NCI-H146 treated with DMSO at 0.1 percent for 48 hours (cell line): ENCODE data around the gene CD164L2.
"Not testable (repeated sequence)": the region's sequence is repeated elsewhere in the genome, so short reads cannot be mapped to it uniquely, and the experiment has no call there.

Source experiments
- DNase-seq: peaks from one replicate; lab custom pipeline; 2025; ENCODE audit not compliant: unreplicated experiment; lab: John Stamatoyannopoulos, UW

CD164L2 gene

GRCh38 chr1:27383039-27383605 lies at the start of gene CD164L2:
TSS of gene CD164L2 (minus strand) at chr1:27383333. CDS start at chr1:27383239, 94 bp downstream.
- no peak for DNase-seq

GRCh38 chr1:27432725-27433124 lies 49.6 kb upstream of the CD164L2 start:
- not testable (repeated sequence) for DNase-seq

GRCh38 chr1:27431601-27431940 lies 48.4 kb upstream of the CD164L2 start:
- no peak for DNase-seq

- DNase-seq = no peak
These were observed 47.9 kb upstream of the CD164L2 start for GRCh38 chr1:27430903-27431600.

GRCh38 chr1:27429029-27429425 lies 45.9 kb upstream of the CD164L2 start:
- no peak for DNase-seq

- no peak for DNase-seq
These were observed 45.3 kb upstream of the CD164L2 start for GRCh38 chr1:27428316-27429028.

- no peak for DNase-seq
These were observed 44.7 kb upstream of the CD164L2 start for GRCh38 chr1:27427816-27428315.

GRCh38 chr1:27427329-27427728 lies 44.2 kb upstream of the CD164L2 start:
- no peak for DNase-seq

- DNase-seq = no peak
These were observed 40.6 kb upstream of the CD164L2 start for GRCh38 chr1:27423709-27424108.

GRCh38 chr1:27418326-27419185 lies 35.4 kb upstream of the CD164L2 start:
- DNase-seq = no peak

GRCh38 chr1:27417713-27418112 lies 34.6 kb upstream of the CD164L2 start:
- DNase-seq = no peak

GRCh38 chr1:27416387-27417111 lies 33.4 kb upstream of the CD164L2 start:
- peak; percentile 51 for DNase-seq

- DNase-seq = no peak
These were observed 31.0 kb upstream of the CD164L2 start for GRCh38 chr1:27414091-27414490.

- DNase-seq = no peak
These were observed 29.9 kb upstream of the CD164L2 start for GRCh38 chr1:27413004-27413403.

- no peak for DNase-seq
These were observed 29.4 kb upstream of the CD164L2 start for GRCh38 chr1:27412502-27412901.

GRCh38 chr1:27410709-27411108 lies 27.6 kb upstream of the CD164L2 start:
- no peak for DNase-seq

- no peak for DNase-seq
These were observed 26.5 kb upstream of the CD164L2 start for GRCh38 chr1:27409669-27410068.

GRCh38 chr1:27408151-27408550 lies 25.0 kb upstream of the CD164L2 start:
- no peak for DNase-seq

GRCh38 chr1:27406791-27407190 lies 23.7 kb upstream of the CD164L2 start:
- DNase-seq = not testable (repeated sequence)

- no peak for DNase-seq
These were observed 23.2 kb upstream of the CD164L2 start for GRCh38 chr1:27406362-27406680.
